Trophoblast cell (in vitro differentiated cells and primary cell): ENCODE data around the gene RGS7.

Source experiments
- DNase-seq, 2 donors: peaks; one replicate each; pipeline ENCODE4 v3.0.0-alpha.2; 2016
- H2AFZ ChIP-seq: 2 replicates; pipeline ENCODE4 v1.6.1; 2013; ENCODE audit warnings: low read length, moderate library complexity, mild to moderate bottlenecking; ENCODE audit not compliant: insufficient read depth, poor library complexity
- H2AK5ac ChIP-seq: 2 replicates; pipeline ENCODE4 v1.6.1; 2013; ENCODE audit warnings: mild to moderate bottlenecking, low read length
- H2BK120ac ChIP-seq: 2 replicates; pipeline ENCODE4 v1.6.1; 2013; ENCODE audit warnings: low read length, mild to moderate bottlenecking, moderate library complexity; ENCODE audit not compliant: insufficient read depth, poor library complexity
- H2BK12ac ChIP-seq: 2 replicates; pipeline ENCODE4 v1.6.1; 2013; ENCODE audit warnings: mild to moderate bottlenecking, low read length, moderate library complexity
- H2BK5ac ChIP-seq: 2 replicates; pipeline ENCODE4 v1.6.1; 2013; ENCODE audit warnings: low read length, low read depth, moderate library complexity, mild to moderate bottlenecking; ENCODE audit not compliant: poor library complexity
- H3K14ac ChIP-seq: 2 replicates; pipeline ENCODE4 v1.6.1; 2013; ENCODE audit warnings: mild to moderate bottlenecking, low read length
- H3K18ac ChIP-seq: 2 replicates; pipeline ENCODE4 v1.6.1; 2013; ENCODE audit warnings: mild to moderate bottlenecking, low read length
- H3K23ac ChIP-seq: 2 replicates; pipeline ENCODE4 v1.6.1; 2013; ENCODE audit warnings: low read length
- H3K27ac ChIP-seq: 2 replicates; pipeline ENCODE4 v1.5.1; 2013; ENCODE audit warnings: low read depth, mild to moderate bottlenecking, inconsistent platforms, low read length, moderate library complexity
- H3K27me3 ChIP-seq: 2 replicates; pipeline ENCODE4 v1.6.1; 2013; ENCODE audit warnings: inconsistent platforms, mild to moderate bottlenecking, low read length, moderate library complexity; ENCODE audit not compliant: insufficient read depth
- H3K36me3 ChIP-seq, 2 experiments: 1 replicate in 1 of 2; 2 replicates in 1 of 2; pipeline ENCODE4 v1.6.1; 2013; ENCODE audit warnings: low read length in 2 of 2, mild to moderate bottlenecking in 2 of 2, moderate library complexity in 1 of 2; ENCODE audit not compliant: insufficient read depth in 2 of 2, control insufficient read depth in 1 of 2
- H3K4ac ChIP-seq: 2 replicates; pipeline ENCODE4 v1.6.1; 2013; ENCODE audit warnings: low read depth, mild to moderate bottlenecking, low read length, moderate library complexity
- H3K4me1 ChIP-seq, 2 experiments: 1 replicate in 1 of 2; 2 replicates in 1 of 2; pipeline ENCODE4 v1.6.1; 2013; ENCODE audit warnings: low read length in 2 of 2, mild to moderate bottlenecking in 2 of 2, moderate library complexity in 1 of 2; ENCODE audit not compliant: insufficient read depth in 2 of 2, control insufficient read depth in 1 of 2
- H3K4me2 ChIP-seq: 2 replicates; pipeline ENCODE4 v1.6.1; 2013; ENCODE audit warnings: inconsistent platforms, mild to moderate bottlenecking, low read length, moderate library complexity
- H3K4me3 ChIP-seq: 2 replicates; pipeline ENCODE4 v1.5.1; 2013; ENCODE audit warnings: mild to moderate bottlenecking, low read depth, low read length, inconsistent platforms
- H3K79me1 ChIP-seq: one replicate; pipeline ENCODE4 v1.6.1; 2013; ENCODE audit warnings: low read length
- H3K79me2 ChIP-seq: 2 replicates; pipeline ENCODE4 v1.6.1; 2013; ENCODE audit warnings: low read length, mild to moderate bottlenecking; ENCODE audit not compliant: control insufficient read depth, insufficient read depth, poor library complexity
- H3K9ac ChIP-seq: 2 replicates; pipeline ENCODE4 v1.6.1; 2013; ENCODE audit warnings: mild to moderate bottlenecking, low read length
- H3K9me3 ChIP-seq: 2 replicates; pipeline ENCODE4 v1.6.1; 2013; ENCODE audit warnings: low read depth, mild to moderate bottlenecking, control low read depth, inconsistent platforms, low read length; ENCODE audit not compliant: insufficient read depth
- H4K12ac ChIP-seq: 2 replicates; pipeline ENCODE4 v1.6.1; 2013; ENCODE audit warnings: low read depth, mild to moderate bottlenecking, low read length, moderate library complexity
- H4K8ac ChIP-seq: 2 replicates; pipeline ENCODE4 v1.6.1; 2013; ENCODE audit warnings: low read depth, mild to moderate bottlenecking, low read length, moderate library complexity
- H4K91ac ChIP-seq: one replicate; pipeline ENCODE4 v1.6.1; 2013; ENCODE audit warnings: low read depth, mild to moderate bottlenecking, low read length, moderate library complexity
- WGBS: extraction: QIAGEN DNeasy Blood & Tissue Kit; methylation state at CpG from one replicate; pipeline ENCODE4 v1.1.7; 2013; ENCODE audit warnings: missing lambda C conversion rate; ENCODE audit not compliant: insufficient read length, insufficient coverage; ENCODE audit errors: extremely low coverage; 5-methylcytosine and 5-hydroxymethylcytosine counted together

Gene RGS7

GRCh38 chr1:241275226-241275625 lies 81.8 kb downstream of the RGS7 start:
- Histone ChIP-seq H3K4me3 (no peak overlapping the region), H3K4me1 (no peaks in the 10 kb centered on the region), H2BK12ac (no peak overlapping the region), H4K91ac (no peak overlapping the region), H2BK120ac (no peak overlapping the region), H3K9me3 (peaks cover 2% of the 10 kb centered on the region), H3K23ac (no peak overlapping the region), H3K79me1 (no peaks in the 10 kb centered on the region), H3K79me2 (no peaks in the 10 kb centered on the region), H2AK5ac (no peak overlapping the region), H3K18ac (no peak overlapping the region), H4K8ac (no peak overlapping the region), H2BK5ac (no peak overlapping the region), H3K4ac (no peak overlapping the region), H3K36me3 (no peaks in the 10 kb centered on the region), H2AFZ (no peak overlapping the region), H3K14ac (no peak overlapping the region), H3K4me2 (no peak overlapping the region), H3K27me3 (no peaks in the 10 kb centered on the region), H3K27ac (no peak overlapping the region), H4K12ac (no peak overlapping the region), H3K9ac (no peak overlapping the region)
- no CpG with 5 or more reads among the region's 5 CpGs for WGBS
- no peak for DNase-seq

- no peak overlapping the region for H2BK120ac ChIP-seq
- no peak overlapping the region for H4K91ac ChIP-seq
- H3K18ac ChIP-seq = no peak overlapping the region
- no peak overlapping the region for H2BK5ac ChIP-seq
- no peaks in the 10 kb centered on the region for H3K79me2 ChIP-seq
- H2BK12ac ChIP-seq = no peak overlapping the region
- H3K9me3 ChIP-seq = peaks cover 2% of the 10 kb centered on the region
- H2AK5ac ChIP-seq = no peak overlapping the region
- H3K4me2 ChIP-seq = no peak overlapping the region
- H3K27me3 ChIP-seq = no peaks in the 10 kb centered on the region
- no peaks in the 10 kb centered on the region for H3K79me1 ChIP-seq
- no CpG with 5 or more reads among the region's 4 CpGs for WGBS
- no peak overlapping the region for H3K4ac ChIP-seq
- no peak overlapping the region for H3K14ac ChIP-seq
- no peak overlapping the region for H4K12ac ChIP-seq
- no peak for DNase-seq
- H3K36me3 ChIP-seq = no peaks in the 10 kb centered on the region
- no peak overlapping the region for H2AFZ ChIP-seq
- H3K27ac ChIP-seq = no peak overlapping the region
- no peak overlapping the region for H3K23ac ChIP-seq
- no peak overlapping the region for H3K9ac ChIP-seq
- H3K4me1 ChIP-seq = no peaks in the 10 kb centered on the region
- no peak overlapping the region for H3K4me3 ChIP-seq
- H4K8ac ChIP-seq = no peak overlapping the region
Measured at GRCh38 chr1:241274693-241275092, 82.3 kb downstream of the RGS7 start.

- Histone ChIP-seq H3K18ac (no peak overlapping the region), H3K4me2 (no peak overlapping the region), H3K23ac (no peak overlapping the region), H2BK5ac (no peak overlapping the region), H2BK12ac (no peak overlapping the region), H3K4ac (no peak overlapping the region), H3K14ac (no peak overlapping the region), H4K91ac (no peak overlapping the region), H2AK5ac (no peak overlapping the region), H2AFZ (no peak overlapping the region), H3K4me1 (no peaks in the 10 kb centered on the region), H3K9ac (no peak overlapping the region), H3K79me2 (no peaks in the 10 kb centered on the region), H4K8ac (no peak overlapping the region), H3K4me3 (no peak overlapping the region), H3K27me3 (no peaks in the 10 kb centered on the region), H3K27ac (no peak overlapping the region), H3K36me3 (no peaks in the 10 kb centered on the region), H2BK120ac (no peak overlapping the region), H3K79me1 (no peaks in the 10 kb centered on the region), H3K9me3 (no peaks in the 10 kb centered on the region), H4K12ac (no peak overlapping the region)
- no peak for DNase-seq
Measured at GRCh38 chr1:241272828-241273227, 84.2 kb downstream of the RGS7 start.

GRCh38 chr1:241271427-241271826 lies 85.6 kb downstream of the RGS7 start:
- no peaks in the 10 kb centered on the region for H3K79me1 ChIP-seq
- DNase-seq = no peak
- no peak overlapping the region for H3K4me3 ChIP-seq
- H3K36me3 ChIP-seq = no peaks in the 10 kb centered on the region
- H4K12ac ChIP-seq = no peak overlapping the region
- H3K27ac ChIP-seq = no peak overlapping the region
- H3K27me3 ChIP-seq = no peaks in the 10 kb centered on the region
- whole genome bisulfite sequencing = no CpG with 5 or more reads among the region's 1 CpG
- no peak overlapping the region for H2BK12ac ChIP-seq
- no peak overlapping the region for H3K18ac ChIP-seq
- H2BK5ac ChIP-seq = no peak overlapping the region
- no peak overlapping the region for H2AK5ac ChIP-seq
- H3K4ac ChIP-seq = no peak overlapping the region
- H3K9ac ChIP-seq = no peak overlapping the region
- H2BK120ac ChIP-seq = no peak overlapping the region
- H4K91ac ChIP-seq = no peak overlapping the region
- no peak overlapping the region for H3K23ac ChIP-seq
- H3K79me2 ChIP-seq = no peaks in the 10 kb centered on the region
- no peak overlapping the region for H3K4me2 ChIP-seq
- no peak overlapping the region for H3K14ac ChIP-seq
- H4K8ac ChIP-seq = no peak overlapping the region
- no peaks in the 10 kb centered on the region for H3K9me3 ChIP-seq
- no peak overlapping the region for H2AFZ ChIP-seq
- H3K4me1 ChIP-seq = no peaks in the 10 kb centered on the region
